Esophagus squamous epithelium (tissue), 4 donors: ENCODE data around the gene C20orf141.

Experiments used
- CTCF ChIP-seq, 6 experiments: fragments of 450-650 bp in 4 of 6; fragments of 200-600 bp in 2 of 6; sonication (generic) in 2 of 6; IDR thresholded peaks; one replicate each; pipeline ENCODE4 v1.5.1; 2016 to 2019; ENCODE audit warnings: antibody characterized with exemption in 6 of 6, mild to moderate bottlenecking in 4 of 6, moderate library complexity in 4 of 6
- POLR2A ChIP-seq, 4 donors: fragments of 450-650 bp; IDR thresholded peaks; one replicate each; pipeline ENCODE4 v1.6.1; 2017; ENCODE audit warnings: antibody characterized with exemption in 4 of 4, mild to moderate bottlenecking in 4 of 4, moderate library complexity in 3 of 4

GRCh38 chr20:2851086-2851485 is 36.3 kb downstream of the C20orf141 start:
- TF ChIP-seq CTCF (IDR thresholded peaks at IDR 0.05): no peak
- no peak for TF ChIP-seq POLR2A (IDR thresholded peaks at IDR 0.05)
